ENCODE measurements around the gene SERTAD3. TPM values are rescaled to one million over a fixed set of nuclear protein-coding genes. Genes with fewer than 3 reads are reported as not detected.
"Not testable (repeated sequence)": the region's sequence is repeated elsewhere in the genome, so short reads cannot be mapped to it uniquely, and the experiment has no call there.

The SERTAD3 gene
- total and polyA plus RNA-seq, 2 donors (not counting 3 experiments of a cell fraction or from before 2014, with no cell fraction given): 13.3 to 29.9 TPM

GRCh38 chr19:40464059-40465024, 20.2 kb upstream of the SERTAD3 start:
- Histone ChIP-seq H3K79me2 (ENCODE audit: control insufficient read depth, insufficient read depth, low read length) (no peaks in the 10 kb centered on the region), H3K27me3 (ENCODE audit: control insufficient read depth in 2 of 2, insufficient read depth in 2 of 2, low read length in 2 of 2) (peaks cover 2 to 5% of the 10 kb centered on the region in 2 experiments), H3K9me3 (replicated peaks; ENCODE audit: control insufficient read depth, insufficient read depth, low read length) (no peaks in the 10 kb centered on the region), H3K9me1 (replicated peaks; ENCODE audit: control insufficient read depth, extremely low read depth, insufficient read depth, low read length) (no peaks in the 10 kb centered on the region), H3K36me3 (ENCODE audit: control insufficient read depth in 2 of 2, extremely low read depth in 1 of 2, insufficient read depth in 2 of 2, low read length in 2 of 2) (no peaks in the 10 kb centered on the region), H4K20me1 (replicated peaks; ENCODE audit: control insufficient read depth, extremely low read depth, insufficient read depth, low read length) (no peaks in the 10 kb centered on the region), H2AFZ (ENCODE audit: low read depth, low read length) (peak overlapping the region; percentile 63), H3K4me2 (ENCODE audit: insufficient read depth, low read length) (peak overlapping the region; percentile 30), H3K4me1 (ENCODE audit: control insufficient read depth, extremely low read depth, insufficient read depth, low read length) (peaks cover 14% of the 10 kb centered on the region), H3K9ac (replicated peaks; ENCODE audit: extremely low read depth, insufficient read depth, low read length) (no peak overlapping the region), H3K4me3 (replicated peaks in 1 of 3; ENCODE audit: insufficient read depth in 1 of 3, low read depth in 1 of 3, low read length in 3 of 3) (no peak overlapping the region), H3K27ac (ENCODE audit: insufficient read depth, low read depth, low read length) (peak overlapping the region; percentile 47)
- BruUV-seq (replicated peaks): TSS peak; percentile 62
- dilution Hi-C loops (cut with MboI; ENCODE audit: extremely low pct_ligation_motif_present, low sequenced_read_pairs): no loop called here
- DNase-seq (ENCODE audit: low read depth, low spot score) (peak; percentile 84), FAIRE-seq (peak; percentile 98)
- TF ChIP-seq EZH2 (IDR thresholded peaks at IDR 0.05; ENCODE audit: borderline replicate concordance, low read depth, low read length, severe bottlenecking): no peak
- TF ChIP-seq, protein P1, sequence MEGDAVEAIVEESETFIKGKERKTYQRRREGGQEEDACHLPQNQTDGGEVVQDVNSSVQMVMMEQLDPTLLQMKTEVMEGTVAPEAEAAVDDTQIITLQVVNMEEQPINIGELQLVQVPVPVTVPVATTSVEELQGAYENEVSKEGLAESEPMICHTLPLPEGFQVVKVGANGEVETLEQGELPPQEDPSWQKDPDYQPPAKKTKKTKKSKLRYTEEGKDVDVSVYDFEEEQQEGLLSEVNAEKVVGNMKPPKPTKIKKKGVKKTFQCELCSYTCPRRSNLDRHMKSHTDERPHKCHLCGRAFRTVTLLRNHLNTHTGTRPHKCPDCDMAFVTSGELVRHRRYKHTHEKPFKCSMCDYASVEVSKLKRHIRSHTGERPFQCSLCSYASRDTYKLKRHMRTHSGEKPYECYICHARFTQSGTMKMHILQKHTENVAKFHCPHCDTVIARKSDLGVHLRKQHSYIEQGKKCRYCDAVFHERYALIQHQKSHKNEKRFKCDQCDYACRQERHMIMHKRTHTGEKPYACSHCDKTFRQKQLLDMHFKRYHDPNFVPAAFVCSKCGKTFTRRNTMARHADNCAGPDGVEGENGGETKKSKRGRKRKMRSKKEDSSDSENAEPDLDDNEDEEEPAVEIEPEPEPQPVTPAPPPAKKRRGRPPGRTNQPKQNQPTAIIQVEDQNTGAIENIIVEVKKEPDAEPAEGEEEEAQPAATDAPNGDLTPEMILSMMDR (IDR thresholded peaks at IDR 0.05; ENCODE audit: extremely low read depth in 1 of 2, insufficient read depth in 1 of 2, low read depth in 1 of 2, low read length in 2 of 2): peak; percentile 83 to 86
- TF ChIP-seq GATA2 (IDR thresholded peaks at IDR 0.05; ENCODE audit: insufficient read depth, insufficient read length, low read depth, low read length): peak; percentile 8
- peak; percentile 67 for TF ChIP-seq FOS (IDR thresholded peaks at IDR 0.05; ENCODE audit: borderline replicate concordance, insufficient read depth, low read length)
- peak; percentile 52 for TF ChIP-seq POLR2AphosphoS5 (IDR thresholded peaks at IDR 0.05; ENCODE audit: insufficient read depth, low read depth, low read length)
- no peak for TF ChIP-seq MAX (IDR thresholded peaks at IDR 0.05; ENCODE audit: insufficient read depth, insufficient read length)
- TF ChIP-seq MYC (IDR thresholded peaks at IDR 0.05; ENCODE audit: low read depth, low read length): no peak
- TF ChIP-seq POLR2A (IDR thresholded peaks at IDR 0.05; ENCODE audit: low read depth, low read length): no peak
- TF ChIP-seq JUN (IDR thresholded peaks at IDR 0.05; ENCODE audit: borderline replicate concordance, insufficient read depth, insufficient read length, low read depth): peak; percentile 64
- POLR2A ChIA-PET: interaction anchor here (0.7 to 2.4 kb wide), 4 partner anchors 12 to 107 kb away, joined by 3 to 13 read pairs (median 3); partner anchors contain the start of genes SERTAD1 and SERTAD3
- CTCF ChIA-PET: interaction anchor here (0.6 to 4.4 kb wide), 37 partner anchors 11 to 1959 kb away, joined by 3 to 44 read pairs (median 4); partner anchors contain the start of genes LTBP4 and SERTAD1
- intact Hi-C loops (cut with micrococcal nuclease): loop anchor here (1.0 to 5.0 kb wide), 9 partner anchors 20 to 179 kb away; partner anchors contain the start of genes AKT2, C19orf47, PLD3 and SERTAD3

- H3K27ac ChIP-seq (ENCODE audit: insufficient read depth, low read depth, low read length); BruUV-seq (replicated peaks); H3K9me1 ChIP-seq (replicated peaks; ENCODE audit: control insufficient read depth, extremely low read depth, insufficient read depth, low read length); DNase-seq (ENCODE audit: low read depth, low spot score); H4K20me1 ChIP-seq (replicated peaks; ENCODE audit: control insufficient read depth, extremely low read depth, insufficient read depth, low read length); H3K79me2 ChIP-seq (ENCODE audit: control insufficient read depth, insufficient read depth, low read length); H3K9me3 ChIP-seq (replicated peaks; ENCODE audit: control insufficient read depth, insufficient read depth, low read length); H3K4me3 ChIP-seq (replicated peaks in 1 of 3; ENCODE audit: insufficient read depth in 1 of 3, low read depth in 1 of 3, low read length in 3 of 3); H3K36me3 ChIP-seq (ENCODE audit: control insufficient read depth in 2 of 2, extremely low read depth in 1 of 2, insufficient read depth in 2 of 2, low read length in 2 of 2); H3K9ac ChIP-seq (replicated peaks; ENCODE audit: extremely low read depth, insufficient read depth, low read length); FAIRE-seq; H2AFZ ChIP-seq (ENCODE audit: low read depth, low read length); H3K4me2 ChIP-seq (ENCODE audit: insufficient read depth, low read length); H3K27me3 ChIP-seq (ENCODE audit: control insufficient read depth in 2 of 2, insufficient read depth in 2 of 2, low read length in 2 of 2); dilution Hi-C loops (cut with MboI; ENCODE audit: extremely low pct_ligation_motif_present, low sequenced_read_pairs): not testable (repeated sequence)
- POLR2A ChIA-PET: interaction anchor here (0.7 to 0.9 kb wide), 2 partner anchors 11 to 38 kb away, joined by 3 read pairs; partner anchors contain the start of gene SERTAD1
- CTCF ChIA-PET: interaction anchor here (0.6 to 4.4 kb wide), 35 partner anchors 10 to 1960 kb away, joined by 3 to 44 read pairs (median 4); partner anchors contain the start of genes LTBP4 and SERTAD1
- intact Hi-C loops (cut with micrococcal nuclease): loop anchor here (1.0 to 2.0 kb wide), 6 partner anchors 19 to 171 kb away; partner anchors contain the start of gene SERTAD3
- peaks cover 14% of the 10 kb centered on the region for H3K4me1 ChIP-seq (ENCODE audit: control insufficient read depth, extremely low read depth, insufficient read depth, low read length)
These were observed 19.5 kb upstream of the SERTAD3 start for GRCh38 chr19:40463587-40464037.

Data from endothelial cell of umbilical vein (primary cell).